K562 (cell line): ENCODE measurements around the gene ABCC10. TPM values are rescaled to one million over a fixed set of nuclear protein-coding genes. Genes with fewer than 3 reads are reported as not detected.
A peak's percentile ranks its signal among the peaks of the same experiment; 100 is the strongest.

Experiments
- KLF10 ChIP-seq: fragments of 250-450 bp; sonication (Bioruptor Pico); IDR thresholded peaks from 2 replicates; pipeline ENCODE4 v1.6.1; 2021; ENCODE audit warnings: matching md5 sums
- MTA3 ChIP-seq: fragments of 450-650 bp; formaldehyde crosslinking; IDR thresholded peaks from 2 replicates; pipeline ENCODE4 v1.6.1; 2017; ENCODE audit warnings: mild to moderate bottlenecking, borderline replicate concordance
- PTBP1 ChIP-seq: fragments of 200-400 bp; formaldehyde crosslinking; IDR thresholded peaks from 2 replicates; pipeline ENCODE4 v1.6.1; 2017; ENCODE audit warnings: low read depth, low read length
- RAD51 ChIP-seq: fragments of 450-650 bp; IDR thresholded peaks from 2 replicates; pipeline ENCODE4 v1.7.1; 2016; ENCODE audit warnings: low read depth, mild to moderate bottlenecking, borderline replicate concordance
- TEAD4 ChIP-seq, 2 experiments: sonication (generic) in 1 of 2; formaldehyde crosslinking in 1 of 2; IDR thresholded peaks; 2 replicates each; pipeline versions ENCODE4 v1.6.1 to v1.8.0; 2012 to 2022; ENCODE audit warnings: borderline replicate concordance in 1 of 2, inconsistent platforms in 1 of 2, low read length in 1 of 2, mild to moderate bottlenecking in 1 of 2, missing genetic modification reagents in 1 of 2
- ZNF232 ChIP-seq: sonication (generic); formaldehyde crosslinking; IDR thresholded peaks from 2 replicates; pipeline ENCODE4 v1.8.0; 2022; ENCODE audit warnings: mild to moderate bottlenecking, missing genetic modification reagents
- ZNF318 ChIP-seq, 2 experiments: fragments of 450-650 bp; IDR thresholded peaks; 2 replicates each; pipeline ENCODE4 v1.6.1; 2016; ENCODE audit warnings: mild to moderate bottlenecking in 2 of 2, borderline replicate concordance in 1 of 2, low read depth in 1 of 2, moderate library complexity in 1 of 2
- polyA plus RNA-seq, 8 experiments: library from polyadenylated mRNA; depleted of rRNA in 4 of 8; stranded (reverse) in 5 of 8; unstranded in 3 of 8; fragments of >200 nt; fragmentation: Nextera tagmentation in 2 of 8; fragmentation: Illumina TruSeq in 1 of 8; extraction: Ambion mirVana in 2 of 8; extraction: Trizol in 1 of 8; gene quantifications; 2 replicates each; pipeline versions ENCODE4 v1.2.1 to v1.2.3, GENCODE V29; 2011 to 2014; ENCODE audit warnings: inconsistent platforms in 1 of 8, missing spikeins in 1 of 8
- total RNA-seq, 7 experiments: library from RNA; depleted of rRNA in 6 of 7; stranded (reverse); fragments of >200 nt in 6 of 7; fragmentation: Illumina TruSeq in 2 of 7; extraction: Trizol in 2 of 7; gene quantifications; 2 replicates each; pipeline versions ENCODE4 v1.2.1 to v1.2.3, GENCODE V29; 2011 to 2021; ENCODE audit warnings: low replicate concordance in 1 of 7
- TF ChIP-seq, protein P1 (sequence below): sonication (generic); formaldehyde crosslinking; IDR thresholded peaks from 2 replicates; pipeline ENCODE4 v1.8.1; 2023; ENCODE audit warnings: mild to moderate bottlenecking, missing genetic modification reagents

ABCC10 gene
- total and polyA plus RNA-seq, 9 of the 15 experiments (the other 6 are each of a cell fraction or from before 2014, with no cell fraction given), result 2.4 to 29.1 (median 13.7) TPM

GRCh38 chr6:43478008-43478372 is 50.6 kb downstream of the ABCC10 start (continued):
- TF ChIP-seq KLF10 (no peak), TEAD4 (IDR thresholded peaks at IDR 0.05; ENCODE audit: low read length) (no peak), TEAD4 (CRISPR knock-in tag; IDR thresholded peaks at IDR 0.05; ENCODE audit: borderline replicate concordance) (0 out of 2 replicates have a peak, but pooled peaks have one; percentile 31), MTA3 (no peak), ZNF232 (no peak), PTBP1 (no peak), ZNF318 (IDR thresholded peaks at IDR 0.05; ENCODE audit: borderline replicate concordance in 1 of 2, low read depth in 1 of 2) (no peak), RAD51 (no peak)
- TF ChIP-seq, protein P1, sequence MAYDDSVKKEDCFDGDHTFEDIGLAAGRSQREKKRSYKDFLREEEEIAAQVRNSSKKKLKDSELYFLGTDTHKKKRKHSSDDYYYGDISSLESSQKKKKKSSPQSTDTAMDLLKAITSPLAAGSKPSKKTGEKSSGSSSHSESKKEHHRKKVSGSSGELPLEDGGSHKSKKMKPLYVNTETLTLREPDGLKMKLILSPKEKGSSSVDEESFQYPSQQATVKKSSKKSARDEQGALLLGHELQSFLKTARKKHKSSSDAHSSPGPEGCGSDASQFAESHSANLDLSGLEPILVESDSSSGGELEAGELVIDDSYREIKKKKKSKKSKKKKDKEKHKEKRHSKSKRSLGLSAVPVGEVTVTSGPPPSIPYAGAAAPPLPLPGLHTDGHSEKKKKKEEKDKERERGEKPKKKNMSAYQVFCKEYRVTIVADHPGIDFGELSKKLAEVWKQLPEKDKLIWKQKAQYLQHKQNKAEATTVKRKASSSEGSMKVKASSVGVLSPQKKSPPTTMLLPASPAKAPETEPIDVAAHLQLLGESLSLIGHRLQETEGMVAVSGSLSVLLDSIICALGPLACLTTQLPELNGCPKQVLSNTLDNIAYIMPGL (CRISPR knock-in tag), result peak; percentile 34; the same call in 1 of the 2 replicates
